Head of caudate nucleus (tissue), 42 donors: ENCODE measurements around the gene RGS9.

Source experiments
- DNase-seq, 42 donors: peaks; one replicate each; pipeline versions ENCODE4 v3.0.0 to v3.0.0-alpha.2; 2020 to 2021; ENCODE audit warnings: mixed read lengths in 7 of 42
- intact Hi-C: fragments of 100-400 bp; cut with DNase I; formaldehyde crosslinking; loops from one replicate; pipeline ENCODE4 v1.15.0; 2022

The RGS9 gene

GRCh38 chr17:65265276-65265675, 128.1 kb downstream of the RGS9 start:
- intact Hi-C loops, result no loop called here
- DNase-seq, result no peak

GRCh38 chr17:65268832-65269231, 131.7 kb downstream of the RGS9 start:
- DNase-seq, result no peak
- intact Hi-C loops, result no loop called here

- no peak for DNase-seq
- intact Hi-C loops, result no loop called here
Observed at GRCh38 chr17:65270499-65271253, 133.5 kb downstream of the RGS9 start.

- no peak for DNase-seq
Observed at GRCh38 chr17:65271296-65271695, 134.1 kb downstream of the RGS9 start.

More at GRCh38 chr17:65271296-65271695, 134.1 kb downstream of the RGS9 start:
- intact Hi-C loops, result no loop called here
